BE2C (cell line): ENCODE measurements around the gene TMIGD2.
"Not testable (repeated sequence)": the region's sequence is repeated elsewhere in the genome, so short reads cannot be mapped to it uniquely, and the experiment has no call there.

Experiments used
- DNase-seq: peaks from one replicate; pipeline ENCODE4 v3.0.0-alpha.2; 2020
- H3K27me3 ChIP-seq: fragments of 250-450 bp; sonication (Bioruptor Pico); 2 replicates; pipeline ENCODE4 v1.5.1; 2020; ENCODE audit warnings: mild to moderate bottlenecking
- H3K36me3 ChIP-seq: fragments of 250-450 bp; sonication (Bioruptor Pico); 2 replicates; pipeline ENCODE4 v1.5.1; 2020; ENCODE audit warnings: mild to moderate bottlenecking
- H3K4me1 ChIP-seq: fragments of 250-450 bp; sonication (Bioruptor Pico); 2 replicates; pipeline ENCODE4 v1.5.1; 2020
- H3K4me3 ChIP-seq: 2 replicates; pipeline ENCODE4 v1.5.1; 2011; ENCODE audit warnings: low read depth, low read length
- H3K9me3 ChIP-seq: fragments of 250-450 bp; sonication (Bioruptor Pico); 2 replicates; pipeline ENCODE4 v1.5.1; 2020
- CTCF ChIP-seq: IDR thresholded peaks from 2 replicates; pipeline ENCODE4 v1.5.1; 2012; ENCODE audit warnings: mild to moderate bottlenecking, low read depth, low read length

The TMIGD2 gene

DNA sequence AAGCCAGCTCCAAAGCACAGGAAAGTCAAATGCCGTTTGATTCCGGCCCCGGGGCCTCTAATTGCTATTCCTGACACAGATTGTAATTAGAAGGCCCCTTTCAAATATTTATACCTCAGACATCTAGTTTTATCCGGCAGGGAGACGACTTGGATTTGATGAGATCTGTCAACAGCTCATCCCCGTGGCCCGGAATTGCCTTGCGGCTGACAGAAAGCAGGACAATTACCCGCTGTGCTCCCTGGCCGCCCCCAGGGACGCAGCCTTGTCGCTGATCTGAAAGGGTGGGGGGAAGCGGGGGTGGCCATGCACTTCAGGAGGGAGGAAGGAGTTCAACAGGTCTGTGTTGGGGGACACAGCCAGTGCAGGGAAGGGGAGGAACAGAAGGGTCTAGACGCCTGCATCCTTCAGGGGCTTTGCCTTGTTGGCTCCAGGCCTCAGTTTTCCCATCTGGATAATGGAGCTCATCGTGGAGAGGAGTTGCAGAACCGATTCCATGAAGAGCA lies 24.9 kb downstream of the TMIGD2 start:
- DNase-seq: peak; percentile 94
- H3K9me3 ChIP-seq: no peaks in the 10 kb centered on the region
- peak overlapping the region; percentile 29; the same call in 1 of the 2 replicates for H3K4me3 ChIP-seq
- no peaks in the 10 kb centered on the region for H3K27me3 ChIP-seq
- no peak for TF ChIP-seq CTCF
- peaks cover 10% of the 10 kb centered on the region for H3K4me1 ChIP-seq
- H3K36me3 ChIP-seq: peaks cover 16% of the 10 kb centered on the region

GRCh38 chr19:4274321-4274686 lies 27.9 kb downstream of the TMIGD2 start:
- not testable (repeated sequence) for H3K27me3 ChIP-seq, DNase-seq, H3K4me3 ChIP-seq, H3K36me3 ChIP-seq, H3K9me3 ChIP-seq
- H3K4me1 ChIP-seq: peaks cover 10% of the 10 kb centered on the region

DNA sequence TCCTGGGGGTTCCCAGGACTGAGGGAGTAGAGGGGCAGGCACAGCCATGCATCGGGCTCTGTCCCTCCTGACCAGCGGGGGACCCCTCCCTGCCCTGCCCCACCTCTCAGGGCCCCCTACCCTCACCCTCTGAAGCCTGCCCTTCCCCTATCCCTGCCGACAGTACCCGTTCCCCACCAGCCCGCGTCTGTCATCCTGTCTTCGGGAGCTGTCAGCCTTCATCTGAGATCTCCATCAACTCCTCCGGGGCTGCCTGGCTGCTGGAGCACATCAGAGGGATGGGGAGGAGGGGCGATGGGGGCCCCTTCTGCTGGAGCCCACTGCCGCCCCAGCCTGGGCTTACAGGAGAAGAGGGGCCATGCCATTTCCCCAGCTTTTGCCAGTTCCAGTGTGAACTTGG lies 29.3 kb downstream of the TMIGD2 start:
- H3K9me3 ChIP-seq: 0 out of 2 replicates have a peak, but pooled peaks cover 3% of the 10 kb centered on the region
- no peak overlapping the region for H3K4me3 ChIP-seq
- H3K4me1 ChIP-seq: peaks cover 7% of the 10 kb centered on the region
- TF ChIP-seq CTCF: no peak
- DNase-seq: peak; percentile 45
- H3K27me3 ChIP-seq: no peaks in the 10 kb centered on the region
- peaks cover 18% of the 10 kb centered on the region for H3K36me3 ChIP-seq

GRCh38 chr19:4268816-4269430 lies 33.3 kb downstream of the TMIGD2 start:
- H3K36me3 ChIP-seq: peaks cover 22% of the 10 kb centered on the region
- peak; percentile 23 for TF ChIP-seq CTCF
- no peak for DNase-seq

DNA sequence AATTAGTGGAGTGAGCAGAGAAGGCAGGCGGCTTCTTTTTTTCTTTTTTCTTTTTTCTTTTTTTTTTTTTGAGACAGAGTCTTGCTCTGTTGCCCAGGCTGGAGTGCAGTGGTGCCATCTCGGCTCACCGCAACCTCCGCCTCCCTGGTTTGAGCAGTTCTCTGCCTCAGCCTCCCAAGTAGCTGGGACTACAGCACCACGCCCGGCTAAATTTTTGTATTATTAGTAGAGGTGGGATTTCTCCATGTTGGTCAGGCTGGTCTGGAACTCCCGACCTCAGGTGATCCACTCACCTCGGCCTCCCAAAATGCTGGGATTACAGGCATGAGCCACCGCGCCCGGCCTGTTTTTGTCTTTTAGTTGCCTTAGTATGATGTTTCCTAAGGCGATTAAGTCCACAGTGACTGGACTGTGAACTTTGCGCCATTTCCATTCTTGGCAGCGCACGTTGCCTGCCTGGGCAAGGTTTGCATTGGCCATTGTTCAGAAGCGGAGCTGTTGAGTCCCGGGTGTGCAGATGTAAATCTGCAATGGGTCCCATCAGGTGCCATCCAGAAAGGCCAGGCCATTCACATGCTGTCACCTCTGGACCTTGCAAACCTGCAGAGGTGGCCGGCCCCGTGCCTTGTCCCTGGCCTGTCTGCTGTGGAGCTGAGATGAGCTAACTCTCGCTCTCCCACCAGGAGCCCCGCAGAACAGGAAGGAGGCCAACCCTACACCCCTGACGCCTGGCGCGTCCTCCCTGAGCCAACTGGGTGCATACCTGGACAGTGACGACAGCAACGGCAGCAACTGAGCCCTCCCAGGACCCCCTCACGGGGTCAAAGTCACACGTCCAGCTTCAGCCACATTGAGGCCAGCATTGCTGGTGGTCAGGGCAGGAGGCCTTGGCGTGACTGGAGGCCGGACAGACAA lies 34.0 kb downstream of the TMIGD2 start:
- no peak overlapping the region for H3K4me3 ChIP-seq
- H3K36me3 ChIP-seq: peaks cover 25% of the 10 kb centered on the region
- H3K4me1 ChIP-seq: peaks cover 4% of the 10 kb centered on the region

More at GRCh38 chr19:4268816-4269430, 33.3 kb downstream of the TMIGD2 start:
- Histone ChIP-seq H3K4me1 (peaks cover 4% of the 10 kb centered on the region), H3K4me3 (no peak overlapping the region), H3K9me3 (0 out of 2 replicates have a peak, but pooled peaks cover 3% of the 10 kb centered on the region), H3K27me3 (no peaks in the 10 kb centered on the region)

More for the DNA sequence above, 34.0 kb downstream of the TMIGD2 start:
- Histone ChIP-seq H3K9me3 (0 out of 2 replicates have a peak, but pooled peaks cover 3% of the 10 kb centered on the region), H3K27me3 (no peaks in the 10 kb centered on the region)
- no peak for DNase-seq
- TF ChIP-seq CTCF: no peak
